Measurements from ENCODE around the gene EHMT1. TPM values are rescaled to one million over a fixed set of nuclear protein-coding genes. Genes with fewer than 3 reads are reported as not detected.
A peak's percentile ranks its signal among the peaks of the same experiment; 100 is the strongest.

The EHMT1 gene
- polyA plus RNA-seq, 3 donors from 2014 or later: 14.1 to 62.7 (median 14.8) TPM

DNA sequence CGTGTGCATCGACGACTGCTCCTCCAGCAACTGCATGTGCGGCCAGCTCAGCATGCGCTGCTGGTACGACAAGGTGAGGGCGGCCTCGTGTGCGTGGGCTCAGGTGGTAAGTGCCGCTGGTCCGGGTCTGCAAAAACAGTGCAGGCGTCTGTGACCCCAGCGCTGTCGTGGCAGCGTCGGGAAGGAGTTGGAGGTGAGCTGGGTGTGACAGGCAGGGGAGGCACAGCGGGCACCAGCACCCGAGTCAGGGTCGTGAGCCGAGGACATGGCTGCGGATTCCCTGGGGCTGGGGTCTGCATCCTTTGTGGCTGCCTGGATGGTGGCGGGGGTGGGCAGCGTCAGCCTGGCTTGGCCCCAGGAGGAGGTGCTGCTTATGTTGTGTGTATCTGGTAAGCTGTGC lies 195.6 kb downstream of the EHMT1 start:
- Mint-ChIP-seq H3K4me1 (no peaks in the 10 kb centered on the region), H3K36me3 (peaks cover 12 to 43% (median 27%) of the 10 kb centered on the region in 3 donors), H3K27ac (peak overlapping the region in 2 of 6 donors; percentile 55 to 76), H3K4me3 (no peak overlapping the region), H3K9me3 (no peaks in the 10 kb centered on the region), H3K27me3 (ENCODE audit: low read depth in 3 of 3) (peaks cover 3 to 6% (median 4%) of the 10 kb centered on the region in 3 donors)
- DNase-seq: no peak

DNA sequence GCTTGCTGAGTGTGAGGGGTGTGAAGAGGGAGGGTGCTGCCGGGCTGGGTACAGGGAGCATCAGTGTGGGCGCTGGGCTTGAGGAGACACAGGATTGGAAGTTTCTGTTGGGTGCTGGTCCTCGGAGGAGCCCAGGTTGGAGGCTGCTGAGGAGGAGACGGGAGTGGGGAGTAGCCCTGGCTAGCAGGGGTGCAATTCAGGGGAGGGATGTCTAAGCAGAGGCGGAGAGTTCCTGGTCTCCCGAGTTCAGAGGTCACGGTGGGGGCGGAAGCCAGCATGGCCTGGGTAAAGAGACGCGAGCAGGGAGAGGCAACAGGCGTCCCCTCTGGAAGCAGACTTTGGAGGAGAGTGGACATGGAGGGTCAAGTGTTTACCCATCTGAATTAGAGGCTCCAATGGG lies 196.0 kb downstream of the EHMT1 start:
- Mint-ChIP-seq H3K27me3 (ENCODE audit: low read depth in 3 of 3) (peaks cover 3 to 7% (median 4%) of the 10 kb centered on the region in 3 donors), H3K4me1 (no peaks in the 10 kb centered on the region), H3K36me3 (peaks cover 12 to 45% (median 30%) of the 10 kb centered on the region in 3 donors), H3K4me3 (no peak overlapping the region), H3K9me3 (no peaks in the 10 kb centered on the region), H3K27ac (peak overlapping the region in 2 of 6 donors; percentile 55 to 76)
- DNase-seq: no peak

DNA sequence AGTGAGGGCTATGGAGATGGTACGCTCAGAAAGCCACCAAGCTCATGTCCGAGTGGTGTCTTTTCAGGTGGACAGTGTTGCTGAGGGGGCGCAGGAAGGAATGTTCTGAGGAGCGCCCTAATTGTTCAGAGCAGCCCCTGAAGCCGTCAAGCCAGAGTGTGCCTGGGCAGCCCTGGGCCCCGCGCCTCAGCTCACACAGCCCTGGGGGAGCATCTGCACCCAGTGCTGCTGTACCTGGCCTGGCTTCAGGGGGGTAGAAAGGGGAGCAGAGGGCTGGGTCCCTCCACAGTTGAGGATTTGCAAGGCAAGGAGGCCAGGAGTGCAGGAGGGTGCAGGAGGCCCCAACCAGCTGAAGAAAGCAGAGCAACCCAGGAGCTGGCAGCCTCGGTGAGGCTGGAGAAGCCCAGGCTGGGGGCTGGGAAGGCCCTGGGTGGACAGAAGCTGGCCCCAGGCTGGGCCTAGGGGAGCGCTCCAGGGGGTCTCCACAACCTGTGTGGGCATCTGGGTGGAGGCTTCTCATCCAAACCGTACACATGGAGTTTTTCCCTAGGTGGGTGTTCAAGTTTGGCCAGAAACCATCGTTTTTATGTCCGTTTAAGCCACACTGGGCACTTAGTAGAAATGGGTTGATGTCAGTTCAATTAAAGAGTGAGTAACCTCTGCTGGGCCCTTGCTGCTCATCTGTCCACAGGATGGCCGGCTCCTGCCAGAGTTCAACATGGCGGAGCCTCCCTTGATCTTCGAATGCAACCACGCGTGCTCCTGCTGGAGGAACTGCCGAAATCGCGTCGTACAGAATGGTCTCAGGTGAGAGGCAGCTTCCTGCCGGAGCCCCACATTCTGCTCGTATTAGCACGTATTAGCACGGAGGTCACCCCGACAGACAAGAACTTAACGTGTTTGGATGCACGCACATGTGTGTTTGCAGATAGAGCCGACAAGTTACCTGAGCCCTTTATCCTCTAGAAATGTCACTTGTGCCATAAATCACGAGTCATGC lies 196.8 kb downstream of the EHMT1 start:
- Mint-ChIP-seq H3K4me1 (no peaks in the 10 kb centered on the region), H3K4me3 (no peak overlapping the region), H3K27me3 (ENCODE audit: low read depth in 3 of 3) (peaks cover 3 to 8% (median 4%) of the 10 kb centered on the region in 3 donors), H3K9me3 (no peaks in the 10 kb centered on the region), H3K36me3 (peaks cover 13 to 47% (median 33%) of the 10 kb centered on the region in 3 donors), H3K27ac (peak overlapping the region in 3 of 6 donors; percentile 14 to 61 (median 55))
- DNase-seq: no peak

DNA sequence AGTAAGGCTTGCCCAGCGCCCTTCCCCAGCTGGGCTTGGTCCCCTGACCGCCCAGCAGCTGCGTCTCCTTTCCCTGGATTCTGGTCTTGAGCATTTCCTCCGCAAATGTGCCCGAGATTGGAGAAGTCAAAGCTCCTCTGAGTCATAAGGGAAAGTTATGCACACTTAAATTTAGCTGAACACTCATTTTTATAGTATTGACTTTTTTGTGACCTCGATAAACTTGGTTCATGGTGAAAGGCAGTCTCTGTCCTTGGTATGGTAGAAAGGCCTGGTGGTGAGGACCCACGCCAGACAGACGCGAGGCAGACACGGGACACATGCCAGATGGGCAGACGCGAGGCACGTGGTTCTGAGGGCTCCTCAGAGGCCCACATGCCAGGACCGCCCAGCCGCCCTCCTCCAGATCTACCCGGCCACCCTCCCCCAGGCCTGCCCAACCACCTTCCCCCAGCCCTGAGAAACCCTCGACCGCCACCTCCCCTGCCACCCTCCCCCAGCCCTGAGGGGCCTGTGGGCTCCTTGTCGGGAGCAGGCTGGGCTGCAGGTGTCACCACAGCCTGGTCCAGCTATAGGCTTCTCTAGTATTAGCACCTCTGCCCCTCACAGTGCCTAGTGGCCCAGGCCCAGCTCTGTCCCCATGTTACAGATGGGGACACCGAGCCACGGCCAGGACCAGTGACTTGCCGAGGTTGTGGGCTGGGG lies 197.9 kb downstream of the EHMT1 start:
- no peak for DNase-seq
- Mint-ChIP-seq H3K36me3 (peaks cover 14 to 51% (median 36%) of the 10 kb centered on the region in 3 donors), H3K4me1 (peaks cover 0 to 4% of the 10 kb centered on the region in 2 donors), H3K9me3 (no peaks in the 10 kb centered on the region), H3K4me3 (no peak overlapping the region), H3K27me3 (ENCODE audit: low read depth in 3 of 3) (peaks cover 3 to 8% (median 4%) of the 10 kb centered on the region in 3 donors), H3K27ac (no peak overlapping the region)

DNA sequence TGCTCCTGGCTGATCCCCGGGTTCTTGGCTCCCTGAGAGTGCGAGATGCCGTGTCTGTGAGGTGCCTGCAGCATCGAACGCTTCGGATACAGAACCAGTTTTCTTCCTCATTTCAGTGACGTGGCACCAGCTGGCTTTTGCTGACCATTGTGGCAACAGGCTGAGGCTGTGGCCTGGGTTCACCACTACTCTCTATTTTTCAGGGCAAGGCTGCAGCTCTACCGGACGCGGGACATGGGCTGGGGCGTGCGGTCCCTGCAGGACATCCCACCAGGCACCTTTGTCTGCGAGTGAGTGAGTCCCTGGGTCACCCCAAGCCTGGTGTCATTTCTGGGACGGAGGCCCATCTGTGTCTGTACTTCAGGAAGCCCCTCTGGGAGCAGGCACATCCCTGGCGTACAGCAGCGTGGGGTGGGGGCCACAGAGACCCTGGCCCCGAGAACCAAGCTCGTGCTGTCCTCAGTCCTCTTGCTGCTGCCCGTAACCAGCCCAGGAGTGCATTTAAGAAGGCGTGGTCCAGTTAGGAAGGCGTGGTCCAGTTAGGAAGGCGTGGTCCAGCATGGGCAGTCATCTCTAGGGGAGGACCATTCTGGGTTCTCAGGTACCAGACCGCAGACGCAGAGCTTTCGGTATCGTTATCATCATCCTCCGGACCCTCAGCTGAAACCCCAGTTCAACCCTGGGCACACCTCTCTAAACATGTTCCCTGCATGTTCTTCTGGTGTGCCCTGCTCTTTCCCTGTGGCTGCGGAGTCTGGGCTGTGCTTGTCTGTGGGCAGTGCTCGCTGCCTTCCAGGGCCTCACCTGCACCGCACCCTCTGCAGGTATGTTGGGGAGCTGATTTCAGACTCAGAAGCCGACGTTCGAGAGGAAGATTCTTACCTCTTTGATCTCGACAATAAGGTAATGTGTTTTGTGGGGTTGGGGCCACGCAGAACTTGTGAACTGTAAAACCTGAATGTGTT lies 198.7 kb downstream of the EHMT1 start:
- no peak for DNase-seq
- peaks cover 3 to 8% (median 4%) of the 10 kb centered on the region in 3 donors for H3K27me3 Mint-ChIP-seq (ENCODE audit: low read depth in 3 of 3)
- peaks cover 1 to 6% of the 10 kb centered on the region in 2 donors for H3K4me1 Mint-ChIP-seq
- H3K9me3 Mint-ChIP-seq: no peaks in the 10 kb centered on the region
- no peak overlapping the region for H3K4me3 Mint-ChIP-seq
- H3K27ac Mint-ChIP-seq: no peak overlapping the region
- H3K36me3 Mint-ChIP-seq: peaks cover 22 to 59% (median 43%) of the 10 kb centered on the region in 3 donors

DNA sequence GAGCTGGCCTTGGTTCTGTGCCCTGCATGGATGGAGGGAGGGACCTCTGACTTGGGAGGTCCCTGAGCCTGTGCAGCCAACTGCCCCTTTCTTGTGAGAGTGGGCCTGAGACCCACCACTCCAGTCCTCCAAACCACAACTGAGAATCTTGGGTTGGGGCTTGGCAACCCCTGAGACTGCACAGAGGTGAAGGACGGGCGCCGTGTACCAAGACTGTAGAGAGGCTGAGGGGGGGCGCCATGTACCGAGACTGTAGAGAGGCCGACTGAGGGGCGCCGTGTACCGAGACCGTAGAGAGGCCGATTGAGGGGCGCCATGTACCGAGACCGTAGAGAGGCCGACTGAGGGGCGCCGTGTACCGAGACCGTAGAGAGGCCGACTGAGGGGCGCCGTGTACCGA lies 199.5 kb downstream of the EHMT1 start:
- Mint-ChIP-seq H3K27me3 (ENCODE audit: low read depth in 3 of 3) (peaks cover 1 to 6% (median 4%) of the 10 kb centered on the region in 3 donors), H3K4me3 (no peak overlapping the region), H3K36me3 (peaks cover 22 to 54% (median 43%) of the 10 kb centered on the region in 3 donors), H3K27ac (no peak overlapping the region), H3K9me3 (no peaks in the 10 kb centered on the region), H3K4me1 (peaks cover 1 to 6% of the 10 kb centered on the region in 2 donors)
- DNase-seq: no peak

DNA sequence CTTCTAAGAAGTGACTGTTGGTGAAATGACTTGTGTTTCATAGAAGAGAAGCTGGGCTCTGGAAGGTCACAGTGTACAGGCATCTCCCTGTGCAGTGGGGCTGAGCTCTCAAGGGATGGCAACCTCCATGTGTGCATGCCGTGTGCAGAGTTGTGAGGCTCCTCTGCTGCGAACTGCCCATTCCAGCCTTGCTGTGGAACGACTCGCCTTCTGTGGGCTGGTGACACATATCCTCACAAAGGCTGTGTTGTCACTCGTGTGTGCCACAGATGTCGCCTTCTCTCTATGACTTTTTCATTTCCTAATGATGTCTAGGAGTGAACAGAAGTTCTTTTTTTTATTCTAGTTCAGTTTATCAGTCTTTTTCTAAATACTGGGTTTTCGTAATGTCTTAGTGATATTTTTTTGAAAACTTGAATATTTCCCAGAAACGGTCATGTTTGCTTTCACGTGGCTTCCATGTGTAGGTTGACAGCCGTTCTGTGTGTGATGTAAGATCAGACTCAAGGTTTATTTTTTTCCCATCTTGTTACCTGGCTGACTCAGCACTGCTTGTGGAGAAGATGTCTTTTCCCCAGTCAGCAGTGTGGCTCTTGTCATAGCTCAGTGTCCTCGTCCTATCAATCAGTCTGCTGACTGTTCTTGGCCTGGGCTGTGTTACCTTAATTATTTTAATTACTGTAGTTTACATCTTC lies 201.5 kb downstream of the EHMT1 start:
- Mint-ChIP-seq H3K4me1 (peaks cover 1 to 23% of the 10 kb centered on the region in 2 donors), H3K4me3 (no peak overlapping the region), H3K27me3 (ENCODE audit: low read depth in 3 of 3) (peaks cover 0 to 8% (median 4%) of the 10 kb centered on the region in 3 donors), H3K9me3 (no peaks in the 10 kb centered on the region), H3K27ac (peak overlapping the region in 1 of 6 donors; percentile 49), H3K36me3 (peaks cover 30 to 62% (median 52%) of the 10 kb centered on the region in 3 donors)
- DNase-seq: no peak

DNA sequence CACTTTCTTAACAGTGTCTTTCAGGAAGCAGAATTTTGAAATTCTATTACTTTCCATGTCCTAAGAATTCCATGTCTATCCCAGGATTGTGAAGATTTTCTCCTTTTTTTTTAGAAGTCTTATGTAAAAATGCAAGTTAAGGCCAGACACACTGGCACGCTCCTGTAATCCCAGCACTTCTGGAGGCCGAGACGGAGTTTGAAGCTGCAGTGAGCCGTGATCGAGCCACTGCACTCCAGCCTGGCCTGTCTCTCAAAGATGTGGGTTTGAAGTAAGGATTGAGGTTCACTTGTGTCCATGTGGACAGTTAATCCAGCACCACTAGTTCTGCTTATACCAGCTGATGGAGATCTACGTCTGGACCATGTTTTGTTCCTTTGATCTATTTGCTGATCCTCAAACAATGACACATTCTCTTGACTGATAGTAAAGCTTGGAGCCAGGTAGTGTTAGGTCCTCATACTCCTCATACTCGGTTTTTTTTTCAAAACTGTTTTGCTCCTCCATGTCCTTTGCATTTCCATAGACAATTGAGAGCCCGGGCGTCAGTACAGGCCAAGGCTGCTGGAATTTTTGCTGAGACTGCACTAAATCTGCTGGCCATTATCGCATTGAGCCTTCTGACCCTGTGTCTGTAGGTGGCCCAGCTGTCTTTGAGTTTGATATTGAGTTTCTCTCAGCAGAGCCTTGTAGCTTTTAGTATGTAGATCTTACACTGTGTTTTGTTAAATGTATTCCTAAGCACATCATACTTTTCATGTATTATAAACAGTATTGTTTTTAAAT lies 205.4 kb downstream of the EHMT1 start:
- H3K4me3 Mint-ChIP-seq: no peak overlapping the region
- H3K4me1 Mint-ChIP-seq: peaks cover 4 to 36% of the 10 kb centered on the region in 2 donors
- DNase-seq: no peak
- peak overlapping the region in 3 of 6 donors; percentile 24 to 41 (median 25) for H3K27ac Mint-ChIP-seq
- peaks cover 2 to 11% (median 7%) of the 10 kb centered on the region in 3 donors for H3K27me3 Mint-ChIP-seq (ENCODE audit: low read depth in 3 of 3)
- H3K9me3 Mint-ChIP-seq: no peaks in the 10 kb centered on the region
- peaks cover 30 to 54% (median 36%) of the 10 kb centered on the region in 3 donors for H3K36me3 Mint-ChIP-seq

DNA sequence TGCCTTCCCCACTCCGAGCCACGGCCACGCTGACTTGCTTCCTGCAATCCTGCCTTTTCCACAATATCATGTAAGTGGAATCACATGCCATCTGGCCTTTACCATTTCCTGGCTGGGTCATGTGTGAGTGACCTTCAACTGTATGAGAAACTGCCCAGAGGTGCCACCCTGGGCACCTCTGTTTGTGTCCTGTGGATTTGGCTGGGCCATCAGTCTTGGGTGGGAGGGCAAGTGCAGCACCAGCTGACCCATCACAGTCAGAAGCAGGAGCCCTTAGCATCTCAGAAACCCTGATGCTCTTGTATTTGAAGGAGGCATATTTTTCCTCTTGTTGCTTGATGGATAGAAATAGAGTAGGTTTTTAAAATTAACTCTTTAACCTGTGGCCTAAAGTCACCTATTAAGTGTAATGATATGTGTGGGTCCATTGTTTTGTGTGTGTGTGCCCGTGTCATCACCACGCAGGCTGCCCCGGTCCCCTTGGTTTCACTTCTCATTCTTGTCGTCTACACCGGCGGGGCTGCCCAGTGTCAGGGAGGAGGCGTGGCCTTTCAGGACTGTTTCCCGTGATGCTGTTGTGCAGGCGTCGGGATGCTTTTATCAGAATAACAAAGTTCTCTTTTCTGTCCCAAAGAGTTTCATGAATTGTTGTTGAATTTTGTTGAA lies 206.7 kb downstream of the EHMT1 start:
- DNase-seq: no peak
- no peak overlapping the region for H3K4me3 Mint-ChIP-seq
- H3K27me3 Mint-ChIP-seq (ENCODE audit: low read depth in 3 of 3): peaks cover 2 to 8% (median 7%) of the 10 kb centered on the region in 3 donors
- H3K4me1 Mint-ChIP-seq: peaks cover 6 to 49% of the 10 kb centered on the region in 2 donors
- no peak overlapping the region for H3K27ac Mint-ChIP-seq
- no peaks in the 10 kb centered on the region for H3K9me3 Mint-ChIP-seq
- H3K36me3 Mint-ChIP-seq: peaks cover 28 to 50% (median 29%) of the 10 kb centered on the region in 3 donors

DNA sequence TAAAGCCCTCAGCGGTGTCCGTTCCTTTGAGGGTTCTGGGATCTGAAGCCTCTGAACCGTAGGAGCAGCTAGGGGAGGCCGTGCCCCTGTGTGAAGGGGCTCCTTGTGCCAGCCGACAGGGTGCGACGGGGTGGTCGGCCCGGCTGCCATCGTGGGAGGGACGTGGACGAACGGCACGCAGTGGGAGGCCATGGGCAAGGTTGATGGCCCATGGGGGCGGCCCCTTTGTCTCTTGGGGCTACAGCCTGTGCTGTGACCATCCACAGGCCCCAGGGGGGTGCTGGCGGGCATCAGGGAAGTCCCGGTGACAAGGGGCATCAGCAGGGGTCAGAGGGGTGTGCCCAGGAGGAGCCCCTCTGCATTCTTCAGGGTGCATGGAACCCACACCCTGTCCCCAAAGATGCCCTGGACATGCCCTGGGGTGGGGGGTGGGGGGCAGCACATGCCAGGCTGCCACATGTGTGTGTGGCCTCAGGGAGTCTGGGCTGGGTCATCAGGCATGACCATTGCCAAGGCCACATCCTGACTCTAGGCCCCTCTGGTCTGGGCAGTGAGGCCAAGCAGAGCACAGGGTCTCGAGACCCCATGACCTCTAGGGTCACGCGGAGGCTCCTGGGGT lies 209.2 kb downstream of the EHMT1 start:
- Mint-ChIP-seq H3K4me3 (no peak overlapping the region), H3K4me1 (peaks cover 7 to 50% of the 10 kb centered on the region in 2 donors), H3K36me3 (peaks cover 17 to 40% (median 19%) of the 10 kb centered on the region in 3 donors), H3K9me3 (no peaks in the 10 kb centered on the region), H3K27me3 (ENCODE audit: low read depth in 3 of 3) (peaks cover 2 to 8% (median 7%) of the 10 kb centered on the region in 3 donors), H3K27ac (no peak overlapping the region)
- DNase-seq: no peak
